GM18907 (cell line): ENCODE data around the gene NDUFB10.

Source experiments
- ATAC-seq: cut with Tn5 transposase; IDR thresholded peaks from one replicate; pipeline ENCODE4 v1.9.1; 2021; ENCODE audit warnings: mild to moderate bottlenecking, moderate library complexity; ENCODE audit not compliant: unreplicated experiment

Gene NDUFB10

GRCh38 chr16:1998852-1999801, 39.8 kb downstream of the NDUFB10 start:
- no peak for ATAC-seq

- no peak for ATAC-seq
Measured at GRCh38 chr16:1999866-2000514, 40.7 kb downstream of the NDUFB10 start.

GRCh38 chr16:2001035-2001434, 41.7 kb downstream of the NDUFB10 start:
- ATAC-seq = no peak

- ATAC-seq = no peak
Measured at GRCh38 chr16:2001456-2002355, 42.4 kb downstream of the NDUFB10 start.

GRCh38 chr16:2002406-2003230, 43.3 kb downstream of the NDUFB10 start:
- no peak for ATAC-seq

- no peak for ATAC-seq
Measured at GRCh38 chr16:2003231-2003826, 44.0 kb downstream of the NDUFB10 start.

- peak; percentile 59 for ATAC-seq
Measured at GRCh38 chr16:2003827-2004641, 44.7 kb downstream of the NDUFB10 start.

GRCh38 chr16:2004795-2005517, 45.6 kb downstream of the NDUFB10 start:
- ATAC-seq = no peak

- ATAC-seq = no peak
Measured at GRCh38 chr16:2005646-2006045, 46.3 kb downstream of the NDUFB10 start.

- no peak for ATAC-seq
Measured at GRCh38 chr16:2006317-2006716, 47.0 kb downstream of the NDUFB10 start.

- ATAC-seq = no peak
Measured at GRCh38 chr16:2007081-2007836, 47.9 kb downstream of the NDUFB10 start.

GRCh38 chr16:2008009-2008526, 48.7 kb downstream of the NDUFB10 start:
- ATAC-seq = no peak

- peak; percentile 4 for ATAC-seq
Measured at GRCh38 chr16:2008631-2009163, 49.4 kb downstream of the NDUFB10 start.

- ATAC-seq = peak; percentile 34
Measured at GRCh38 chr16:2009164-2009711, 49.9 kb downstream of the NDUFB10 start.

GRCh38 chr16:2009791-2010510, 50.6 kb downstream of the NDUFB10 start, which contains the start of gene ZNF598:
ZNF598 (minus strand) TSS chr16:2009821.
- ATAC-seq = peak; percentile 67
